Liver (tissue), 9 donors: ENCODE results near the gene ANKRD11. TPM values are rescaled to one million over a fixed set of nuclear protein-coding genes. Genes with fewer than 3 reads are reported as not detected.

Source experiments
- DNase-seq: peaks from one replicate; pipeline ENCODE4 v3.0.0-alpha.2; 2017; ENCODE audit warnings: low spot score
- H3K27ac ChIP-seq, 2 donors: one replicate each; pipeline ENCODE4 v1.7.0; 2013; ENCODE audit warnings: inconsistent platforms in 2 of 2, low read length in 2 of 2, control low read depth in 1 of 2, low read depth in 1 of 2, mild to moderate bottlenecking in 1 of 2
- H3K27me3 ChIP-seq, 4 donors: one replicate each; pipeline versions ENCODE4 v1.6.1 to v1.7.0; 2013; ENCODE audit warnings: low read length in 3 of 4, inconsistent platforms in 1 of 4, mild to moderate bottlenecking in 1 of 4, moderate library complexity in 1 of 4; ENCODE audit not compliant: control insufficient read depth in 4 of 4, insufficient read depth in 4 of 4
- H3K36me3 ChIP-seq, 4 donors: one replicate each; pipeline versions ENCODE4 v1.6.1 to v1.7.0; 2013; ENCODE audit warnings: low read length in 3 of 4, mild to moderate bottlenecking in 3 of 4, low read depth in 1 of 4, moderate library complexity in 1 of 4; ENCODE audit not compliant: control insufficient read depth in 4 of 4, insufficient read depth in 3 of 4
- H3K4me1 ChIP-seq, 4 donors: one replicate each; pipeline versions ENCODE4 v1.6.1 to v1.7.0; 2013; ENCODE audit warnings: low read length in 3 of 4, mild to moderate bottlenecking in 3 of 4, moderate library complexity in 1 of 4; ENCODE audit not compliant: control insufficient read depth in 4 of 4, insufficient read depth in 4 of 4
- H3K4me3 ChIP-seq, 3 donors: one replicate each; pipeline versions ENCODE4 v1.6.1 to v1.7.0; 2013; ENCODE audit warnings: low read length in 3 of 3, control low read depth in 1 of 3, low read depth in 1 of 3, mild to moderate bottlenecking in 1 of 3
- H3K9ac ChIP-seq, 2 donors: one replicate each; pipeline ENCODE4 v1.7.0; 2013; ENCODE audit warnings: low read length in 2 of 2, mild to moderate bottlenecking in 2 of 2, moderate library complexity in 2 of 2, control low read depth in 1 of 2, low read depth in 1 of 2
- H3K9me3 ChIP-seq, 4 donors: one replicate each; pipeline versions ENCODE4 v1.6.1 to v1.7.0; 2013; ENCODE audit warnings: low read length in 3 of 4; ENCODE audit not compliant: control insufficient read depth in 4 of 4
- ATF3 ChIP-seq: IDR thresholded peaks from 2 replicates; pipeline ENCODE4 v1.6.1; 2016; ENCODE audit warnings: antibody characterized with exemption
- CTCF ChIP-seq: fragments of 150-350 bp; IDR thresholded peaks from 2 replicates; pipeline ENCODE4 v1.5.1; 2017; ENCODE audit warnings: improper control_type of control experiment, low read depth, low read length; ENCODE audit not compliant: missing input control
- EGR1 ChIP-seq, 2 donors: IDR thresholded peaks; 2 replicates each; pipeline ENCODE4 v1.6.1; 2016 to 2018; ENCODE audit warnings: antibody characterized with exemption in 2 of 2, low read depth in 2 of 2
- FOXA1 ChIP-seq: IDR thresholded peaks from 2 replicates; pipeline ENCODE4 v1.6.1; 2016; ENCODE audit warnings: antibody characterized with exemption
- FOXA2 ChIP-seq: IDR thresholded peaks from 2 replicates; pipeline ENCODE4 v1.6.1; 2016; ENCODE audit warnings: antibody characterized with exemption
- GABPA ChIP-seq, 2 donors: IDR thresholded peaks in 1 of 2; conservative IDR thresholded peaks in 1 of 2; 2 replicates each; pipeline ENCODE4 v1.6.1; 2016; ENCODE audit warnings: antibody characterized with exemption in 2 of 2, mild to moderate bottlenecking in 1 of 2, moderate library complexity in 1 of 2
- HNF4A ChIP-seq, 2 donors: conservative IDR thresholded peaks; 2 replicates each; pipeline ENCODE4 v1.6.1; 2016; ENCODE audit warnings: antibody characterized with exemption in 2 of 2, mild to moderate bottlenecking in 2 of 2
- JUND ChIP-seq, 2 donors: IDR thresholded peaks; 2 replicates each; pipeline ENCODE4 v1.6.1; 2016; ENCODE audit warnings: antibody characterized with exemption in 2 of 2
- NR2F2 ChIP-seq: IDR thresholded peaks from 2 replicates; pipeline ENCODE4 v1.6.1; 2016; ENCODE audit warnings: antibody characterized with exemption
- RAD21 ChIP-seq, 2 donors: IDR thresholded peaks; 2 replicates each; pipeline ENCODE4 v1.6.1; 2016; ENCODE audit warnings: antibody characterized with exemption in 2 of 2, mild to moderate bottlenecking in 2 of 2
- REST ChIP-seq: IDR thresholded peaks from 2 replicates; pipeline ENCODE4 v1.6.1; 2016; ENCODE audit warnings: antibody characterized with exemption, mild to moderate bottlenecking
- RXRA ChIP-seq, 2 donors: IDR thresholded peaks; 2 replicates each; pipeline ENCODE4 v1.6.1; 2017 to 2018; ENCODE audit warnings: antibody characterized with exemption in 2 of 2, mild to moderate bottlenecking in 1 of 2
- SP1 ChIP-seq: IDR thresholded peaks from 2 replicates; pipeline ENCODE4 v1.6.1; 2018; ENCODE audit warnings: antibody characterized with exemption, mild to moderate bottlenecking
- TAF1 ChIP-seq: conservative IDR thresholded peaks from 2 replicates; pipeline ENCODE4 v1.6.1; 2016; ENCODE audit warnings: antibody characterized with exemption, mild to moderate bottlenecking
- YY1 ChIP-seq: IDR thresholded peaks from 2 replicates; pipeline ENCODE4 v1.6.1; 2016; ENCODE audit warnings: antibody characterized with exemption, mild to moderate bottlenecking
- ZBTB33 ChIP-seq: IDR thresholded peaks from 2 replicates; pipeline ENCODE4 v1.6.1; 2016; ENCODE audit warnings: antibody characterized with exemption
- WGBS: extraction: QIAGEN DNeasy Blood & Tissue Kit; methylation state at CpG from one replicate; pipeline ENCODE4 v1.1.7; 2013; 5-methylcytosine and 5-hydroxymethylcytosine counted together
- polyA plus RNA-seq, 2 donors: library from polyadenylated mRNA; stranded (reverse) in 1 of 2; unstranded in 1 of 2; fragments of 200-250 nt in 1 of 2; fragments of >200 nt in 1 of 2; fragmentation: Nextera tagmentation in 1 of 2; extraction: Ambion mirVana in 1 of 2; gene quantifications; one replicate each; pipeline versions ENCODE4 v1.2.1 to v1.2.3, GENCODE V29; 2013 to 2015
- total RNA-seq, 2 donors: library from RNA; depleted of rRNA; stranded (reverse); fragments of >200 nt; gene quantifications; one replicate each; pipeline ENCODE4 v1.2.3, GENCODE V29; 2014
- donor health status: healthy.
- donor health status: healthy.
- donor health status: healthy.
- donor health status: healthy.
- donor health status: healthy.

Gene ANKRD11
- total and polyA plus RNA-seq, 4 donors, result 16.3 to 55.1 (median 28.0) TPM

GRCh38 chr16:89297156-89297874 lies 193.0 kb downstream of the ANKRD11 start:
- Histone ChIP-seq H3K36me3 (peaks cover 0 to 9% (median 6%) of the 10 kb centered on the region in 4 donors), H3K27ac (no peak overlapping the region), H3K9ac (no peak overlapping the region), H3K4me3 (no peak overlapping the region), H3K9me3 (no peaks in the 10 kb centered on the region), H3K4me1 (peaks cover 0 to 9% (median 5%) of the 10 kb centered on the region in 4 donors), H3K27me3 (no peaks in the 10 kb centered on the region)
- TF ChIP-seq FOXA2 (no peak), SP1 (no peak), EGR1 (IDR thresholded peaks at IDR 0.05; ENCODE audit: low read depth in 2 of 2) (no peak), FOXA1 (no peak), HNF4A (conservative IDR thresholded peaks at IDR 0.05) (no peak), RAD21 (IDR thresholded peaks at IDR 0.05) (no peak), REST (no peak), NR2F2 (no peak), JUND (IDR thresholded peaks at IDR 0.05) (no peak), RXRA (IDR thresholded peaks at IDR 0.05) (no peak), ATF3 (no peak), ZBTB33 (no peak)
- WGBS, result 92% methylated on average over 27 of the region's 27 CpGs
- DNase-seq, result no peak

- 88% methylated on average over 6 of the region's 6 CpGs for WGBS
- Histone ChIP-seq H3K27ac (no peak overlapping the region), H3K4me3 (no peak overlapping the region), H3K9me3 (no peaks in the 10 kb centered on the region), H3K9ac (no peak overlapping the region), H3K36me3 (peaks cover 0 to 11% (median 8%) of the 10 kb centered on the region in 4 donors), H3K27me3 (no peaks in the 10 kb centered on the region), H3K4me1 (no peaks in the 10 kb centered on the region)
- DNase-seq, result no peak
- TF ChIP-seq NR2F2 (no peak), EGR1 (IDR thresholded peaks at IDR 0.05; ENCODE audit: low read depth in 2 of 2) (no peak), JUND (IDR thresholded peaks at IDR 0.05) (no peak), FOXA2 (no peak), HNF4A (conservative IDR thresholded peaks at IDR 0.05) (no peak), ATF3 (no peak), GABPA (IDR thresholded peaks at IDR 0.05 in 1 of 2, conservative IDR thresholded peaks at IDR 0.05 in 1 of 2) (no peak), RAD21 (IDR thresholded peaks at IDR 0.05) (no peak), SP1 (no peak), CTCF (no peak), RXRA (IDR thresholded peaks at IDR 0.05) (no peak), YY1 (no peak), TAF1 (no peak), ZBTB33 (no peak), FOXA1 (no peak), REST (no peak)
Measured at GRCh38 chr16:89295915-89296314, 194.4 kb downstream of the ANKRD11 start.
